Measurements from ENCODE around the gene FAM53B.
"Not testable (repeated sequence)": the region's sequence is repeated elsewhere in the genome, so short reads cannot be mapped to it uniquely, and the experiment has no call there.

FAM53B gene

GRCh38 chr10:124615259-124615658 lies 128.9 kb downstream of the FAM53B start:
- TF ChIP-seq CTCF (IDR thresholded peaks at IDR 0.05; ENCODE audit: low read depth, low read length, missing control alignments): no peak
- H3K4me3 ChIP-seq (ENCODE audit: low read depth, low read length): no peak overlapping the region
- no peak for DNase-seq (ENCODE audit: low read depth)

- DNase-seq (ENCODE audit: low read depth): peak; percentile 47
- no peak for TF ChIP-seq CTCF (IDR thresholded peaks at IDR 0.05; ENCODE audit: low read depth, low read length, missing control alignments)
- no peak overlapping the region for H3K4me3 ChIP-seq (ENCODE audit: low read depth, low read length)
Observed at GRCh38 chr10:124614003-124614659, 130.0 kb downstream of the FAM53B start.

- no peak for TF ChIP-seq CTCF (IDR thresholded peaks at IDR 0.05; ENCODE audit: low read depth, low read length, missing control alignments)
- H3K4me3 ChIP-seq (ENCODE audit: low read depth, low read length): no peak overlapping the region
- DNase-seq (ENCODE audit: low read depth): no peak
Observed at GRCh38 chr10:124612611-124613498, 131.3 kb downstream of the FAM53B start.

- no peak overlapping the region for H3K4me3 ChIP-seq (ENCODE audit: low read depth, low read length)
- no peak for DNase-seq (ENCODE audit: low read depth)
- TF ChIP-seq CTCF (IDR thresholded peaks at IDR 0.05; ENCODE audit: low read depth, low read length, missing control alignments): no peak
Observed at GRCh38 chr10:124611738-124612137, 132.4 kb downstream of the FAM53B start.

- not testable (repeated sequence) for H3K4me3 ChIP-seq (ENCODE audit: low read depth, low read length); DNase-seq (ENCODE audit: low read depth)
Observed at GRCh38 chr10:124610851-124611250, 133.3 kb downstream of the FAM53B start.

- DNase-seq (ENCODE audit: low read depth); H3K4me3 ChIP-seq (ENCODE audit: low read depth, low read length): not testable (repeated sequence)
Observed at GRCh38 chr10:124610186-124610585, 134.0 kb downstream of the FAM53B start.

- TF ChIP-seq CTCF (IDR thresholded peaks at IDR 0.05; ENCODE audit: low read depth, low read length, missing control alignments): no peak
- no peak for DNase-seq (ENCODE audit: low read depth)
- H3K4me3 ChIP-seq (ENCODE audit: low read depth, low read length): no peak overlapping the region
Observed at GRCh38 chr10:124609698-124610097, 134.5 kb downstream of the FAM53B start.

Data from GM12864 (cell line).